EL (cell line): ENCODE data around the gene LECT2.

ENCODE experiments used
- DNase-seq: peaks from one replicate; pipeline ENCODE4 v3.0.0-alpha.2; 2016

The LECT2 gene

DNA sequence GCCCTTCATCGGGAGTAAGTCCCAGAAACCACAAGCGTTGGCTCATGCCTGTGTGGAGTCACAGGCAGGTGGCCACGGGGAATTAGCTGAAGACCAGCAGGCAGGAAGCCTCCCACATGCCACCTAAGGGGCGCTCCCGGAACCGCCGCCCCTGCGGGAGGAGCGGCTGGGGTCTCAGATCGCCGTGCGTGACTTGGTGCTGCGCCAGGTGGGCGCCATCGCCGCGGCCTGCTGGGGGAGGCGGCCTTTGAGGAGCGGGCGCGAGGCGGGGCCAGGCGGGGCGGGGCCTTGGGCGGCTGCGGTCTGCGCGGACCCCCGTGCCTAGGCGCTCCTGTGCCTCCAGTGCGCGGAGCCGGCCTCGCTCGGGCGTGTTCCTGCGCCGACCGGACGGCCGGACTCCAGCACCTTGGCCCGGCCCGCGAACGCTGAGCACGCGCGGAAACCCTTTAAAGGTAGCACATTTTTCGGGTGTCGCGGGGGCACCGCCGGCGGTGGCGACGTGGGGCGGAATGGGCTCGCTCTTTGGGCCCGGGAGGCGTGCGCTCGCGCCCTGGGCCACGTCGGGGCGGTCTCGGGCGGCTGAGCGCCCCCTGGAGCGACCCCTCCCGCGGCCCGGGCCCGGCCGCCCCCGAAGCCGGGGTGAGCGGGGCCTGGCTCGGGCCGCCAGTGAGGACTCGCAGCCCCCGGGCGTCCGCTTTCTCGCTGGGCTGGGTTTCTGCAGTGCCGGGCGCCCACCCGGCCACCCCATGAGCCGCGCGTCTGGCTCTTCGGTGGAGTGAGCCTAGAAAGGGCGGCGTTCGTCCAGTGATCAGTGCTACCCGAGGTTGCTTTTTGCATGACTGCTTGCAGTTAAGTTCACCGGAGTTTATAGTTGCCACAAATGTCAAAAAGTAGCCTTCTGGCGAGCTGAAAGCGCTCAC, 24.5 kb downstream of the LECT2 start:
- DNase-seq, result no peak

DNA sequence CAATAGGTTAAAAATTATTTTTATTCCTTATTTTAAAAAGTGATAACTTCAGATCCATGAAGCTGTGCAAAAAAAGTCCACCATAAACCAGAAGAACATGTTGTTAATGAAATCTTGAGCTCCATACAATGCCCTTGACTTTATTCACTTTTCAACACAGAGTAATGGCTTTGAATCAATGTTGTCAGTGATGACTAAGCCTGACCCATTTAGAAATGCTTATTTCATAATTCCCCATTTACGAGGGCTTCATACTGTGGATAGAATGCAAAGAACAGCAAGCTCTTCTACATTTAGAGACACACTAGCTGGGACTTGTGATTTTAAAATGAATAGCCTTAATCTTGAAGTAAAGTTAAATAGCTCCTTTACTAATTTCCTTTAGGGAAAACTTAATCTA, 33.4 kb downstream of the LECT2 start:
- no peak for DNase-seq

DNA sequence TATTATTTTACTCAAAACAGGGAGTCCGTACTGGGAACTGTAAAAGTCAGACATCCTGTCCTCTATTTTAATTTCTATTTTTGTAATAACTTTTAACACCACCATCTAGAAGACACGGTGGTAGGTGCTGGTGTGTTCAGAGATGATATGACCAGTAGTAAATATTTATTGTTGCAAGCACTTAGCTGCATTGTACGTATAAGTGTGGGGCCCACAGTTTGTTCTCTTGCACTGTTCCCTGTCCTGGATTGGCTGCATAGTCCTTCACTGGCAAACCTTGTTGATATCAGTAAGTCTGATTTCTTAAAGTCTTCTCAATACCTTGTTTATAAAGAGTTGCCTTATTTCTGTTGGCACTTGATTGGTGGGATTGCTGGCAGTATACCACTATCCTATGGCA, 34.6 kb downstream of the LECT2 start:
- no peak for DNase-seq

DNA sequence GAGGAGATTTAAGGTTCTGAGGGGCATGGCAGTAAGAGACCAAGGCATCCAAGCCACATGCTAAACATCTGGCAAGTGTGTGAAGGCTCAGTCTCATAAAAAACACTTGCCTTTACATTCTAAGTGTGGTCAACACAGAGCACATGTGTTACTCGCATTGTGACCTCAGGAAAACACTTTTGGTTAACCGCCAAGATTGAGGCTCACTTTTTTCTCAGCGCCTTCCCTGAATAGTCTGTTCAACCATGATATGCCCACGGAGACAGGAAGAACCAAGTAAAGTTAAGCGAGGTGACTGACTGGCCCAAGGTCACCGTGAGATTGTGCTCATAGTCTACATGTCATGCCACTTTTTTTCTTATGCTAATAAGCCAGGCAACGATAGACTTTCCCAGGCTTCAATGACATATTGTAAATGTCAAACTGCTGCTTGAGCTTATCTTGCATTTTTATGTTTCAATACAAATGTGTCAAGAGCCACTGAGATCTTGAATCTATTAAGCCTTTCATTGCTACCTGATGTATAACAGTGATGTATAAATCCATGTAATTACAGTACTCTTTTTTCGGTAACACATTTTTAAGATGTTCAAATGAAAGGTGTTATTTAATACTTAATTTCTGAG, 38.0 kb downstream of the LECT2 start:
- no peak for DNase-seq

DNA sequence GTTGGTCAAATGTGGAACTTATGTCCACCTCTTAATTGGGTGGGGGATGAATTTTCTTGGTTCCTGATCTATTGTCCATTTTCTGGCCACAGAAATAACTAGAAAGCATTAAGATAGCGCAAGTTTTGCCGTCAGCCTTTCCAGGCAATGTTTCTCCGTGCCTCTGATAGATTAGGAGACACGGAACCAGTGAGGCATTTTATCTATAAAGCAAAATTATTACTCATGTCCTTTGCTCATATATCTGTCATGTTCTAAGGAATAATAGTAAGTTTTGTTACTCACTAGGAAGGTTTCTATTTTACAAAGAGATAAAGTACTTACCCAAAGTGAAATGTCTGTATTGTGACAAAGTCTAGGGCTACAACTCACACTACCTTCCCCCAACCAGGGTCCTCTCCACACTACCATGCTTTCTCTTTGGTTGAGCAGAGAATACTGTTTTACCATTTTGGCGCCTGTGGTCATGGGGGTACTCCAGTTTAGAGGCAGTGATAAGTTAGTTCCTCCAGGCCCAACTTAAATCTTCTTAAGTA, 39.2 kb downstream of the LECT2 start:
- DNase-seq, result no peak

DNA sequence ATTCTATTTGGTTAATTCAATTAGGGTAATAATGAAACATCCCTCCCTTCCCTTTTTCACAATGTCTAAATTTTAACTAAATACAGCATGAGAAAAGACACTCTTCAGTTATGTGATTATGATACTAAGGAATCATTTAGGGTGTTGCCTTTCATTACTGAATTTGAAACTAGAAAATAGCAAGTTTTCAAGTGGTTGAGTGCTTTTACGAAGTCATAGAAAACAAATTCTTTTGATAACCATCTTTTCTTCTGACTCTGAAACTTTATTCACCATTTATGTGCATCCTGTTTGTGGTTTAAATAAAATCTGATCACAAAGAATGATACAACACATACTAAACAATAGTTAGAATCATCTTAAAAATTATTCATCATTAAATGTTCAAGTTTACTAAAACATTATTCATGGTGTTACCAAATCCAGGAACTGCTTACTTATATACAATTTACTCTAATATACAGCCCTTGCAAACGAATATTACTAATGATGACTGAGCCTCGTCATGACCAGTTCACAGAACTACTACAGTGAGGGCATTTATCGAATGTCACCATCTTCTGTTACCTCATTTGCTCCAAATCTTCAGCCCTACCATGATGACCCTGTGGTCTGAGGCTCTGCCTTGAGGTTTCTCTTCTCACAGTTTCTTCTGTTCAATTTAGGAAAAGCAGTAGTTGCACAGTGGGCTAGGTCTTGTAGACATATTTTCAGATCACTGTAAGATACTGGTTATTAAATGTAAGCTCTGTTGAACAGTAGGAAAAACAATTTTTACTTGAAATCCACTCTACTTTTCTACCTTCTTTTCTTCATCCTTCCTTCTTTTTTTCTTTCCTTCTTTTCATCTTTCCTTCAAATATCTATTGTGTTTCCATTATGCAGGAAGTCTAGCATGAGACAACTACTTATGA, 40.8 kb downstream of the LECT2 start:
- DNase-seq, result no peak

DNA sequence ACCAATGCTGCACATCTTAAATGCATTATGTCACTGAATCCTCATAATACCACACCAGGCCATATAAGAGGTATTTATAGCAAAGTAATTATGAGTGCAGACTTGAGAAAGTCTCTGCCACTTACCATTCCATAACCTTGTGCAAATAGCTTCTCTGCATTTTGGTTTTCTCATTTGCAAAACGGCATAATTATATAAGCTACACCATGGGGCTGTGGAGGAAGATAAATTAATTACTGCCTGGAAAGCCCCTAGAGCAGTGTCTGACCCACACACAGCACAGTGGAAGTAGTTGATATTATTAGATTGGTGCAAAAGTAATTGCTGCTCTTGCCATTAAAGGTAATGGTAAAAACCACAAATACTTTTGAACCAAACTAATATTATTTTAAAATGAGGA, 49.6 kb downstream of the LECT2 start:
- DNase-seq, result no peak

DNA sequence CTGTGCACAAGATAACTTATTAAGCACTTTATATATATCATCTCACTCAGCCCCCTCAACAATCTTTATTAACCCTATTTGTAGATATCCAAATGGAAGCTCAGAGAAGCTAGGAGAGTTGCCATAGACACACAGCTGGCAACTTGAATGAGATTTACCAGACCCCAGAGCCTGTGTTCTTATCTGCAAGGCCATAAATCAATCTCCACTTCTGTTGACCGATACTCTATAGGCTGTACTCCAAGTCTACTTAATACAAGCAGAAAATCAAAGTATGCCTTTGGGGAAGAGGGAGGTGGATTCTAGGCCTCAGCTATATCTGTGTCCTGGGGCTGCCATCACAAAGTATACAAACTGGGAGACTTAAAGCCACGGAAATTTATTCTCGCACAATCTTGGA, 53.1 kb downstream of the LECT2 start:
- DNase-seq, result no peak

DNA sequence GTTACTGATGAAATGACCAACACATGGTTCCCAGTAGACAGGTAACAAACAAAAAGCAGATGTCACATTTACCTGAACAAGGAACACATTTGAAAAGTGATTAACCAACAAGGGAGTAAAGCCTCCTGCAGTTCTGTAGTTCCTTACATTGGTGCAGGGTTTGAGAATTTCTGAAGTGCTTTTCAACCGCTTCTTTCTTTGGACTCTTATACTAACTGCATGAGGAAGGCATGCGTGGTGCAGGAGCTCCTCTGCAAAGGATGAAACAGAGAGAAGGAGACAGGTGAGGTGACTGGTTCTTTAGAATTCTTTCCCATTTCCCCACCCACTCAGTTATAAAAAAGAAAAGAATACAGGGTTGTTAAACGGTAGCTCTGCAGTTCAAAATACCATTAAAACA, 54.5 kb downstream of the LECT2 start:
- DNase-seq, result no peak

DNA sequence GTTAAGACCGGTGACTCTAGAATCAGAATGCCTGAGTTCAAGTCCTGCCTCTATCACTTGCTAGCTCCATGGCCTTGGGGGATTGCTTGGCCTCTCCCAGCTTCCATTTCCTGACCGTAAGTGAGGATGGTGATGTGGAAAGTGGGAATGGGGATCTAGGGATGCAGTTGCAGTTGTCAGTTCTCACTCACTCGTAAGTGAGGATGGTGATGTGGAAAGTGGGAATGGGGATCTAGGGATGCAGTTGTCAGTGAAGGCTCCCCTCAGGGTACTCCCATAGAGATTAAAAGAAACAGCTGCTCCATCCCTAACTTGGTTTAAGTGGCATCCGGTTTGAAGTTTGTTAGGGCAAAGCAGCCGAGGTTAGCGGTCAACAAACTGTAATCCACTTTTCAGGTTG, 56.1 kb downstream of the LECT2 start:
- DNase-seq, result no peak
